Left lobe of liver (tissue), 2 donors: Measurements from ENCODE around the gene PCSK6. TPM values are rescaled to one million over a fixed set of nuclear protein-coding genes. Genes with fewer than 3 reads are reported as not detected.

ENCODE experiments used
- ATAC-seq: fragments of 200-7000 bp; cut with Tn5 transposase; one replicate; pipeline ENCODE4 v1.9.1; 2020; ENCODE audit warnings: mild to moderate bottlenecking, moderate library complexity
- DNase-seq: peaks from one replicate; pipeline ENCODE4 v3.0.0-alpha.2; 2020; ENCODE audit warnings: low spot score
- total RNA-seq: library from RNA; stranded (reverse); gene quantifications from one replicate; pipeline ENCODE4 v1.2.1, GENCODE V29; 2021
- donor health status: DM: no; HTN: no; CAD: no; lungs with moderate emphysema.
- donor health status: DM: no; HTN: yes; CAD: no.

Gene PCSK6
- total RNA-seq, 1 donor from 2014 or later = 180 TPM

DNA sequence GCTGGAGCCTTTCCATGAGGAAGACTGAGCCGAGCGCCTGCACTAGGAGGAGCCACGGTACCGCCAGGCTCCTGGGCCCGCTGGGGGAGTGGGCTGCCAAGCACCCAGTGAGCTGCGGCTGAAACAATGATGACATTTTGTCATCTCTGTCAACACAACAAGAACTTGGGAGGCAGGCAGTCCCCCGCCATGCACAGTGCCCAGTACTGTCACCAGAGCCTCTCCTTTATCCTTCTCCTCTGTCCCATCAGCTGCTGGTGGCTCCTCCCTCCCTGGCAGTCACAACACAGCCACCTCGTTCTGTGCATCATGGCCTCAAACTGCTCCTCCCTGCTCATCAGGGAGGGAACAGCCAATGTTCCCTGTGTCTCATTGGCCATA is 34.0 kb upstream of the PCSK6 start:
- no peak for ATAC-seq
- no peak for DNase-seq

DNA sequence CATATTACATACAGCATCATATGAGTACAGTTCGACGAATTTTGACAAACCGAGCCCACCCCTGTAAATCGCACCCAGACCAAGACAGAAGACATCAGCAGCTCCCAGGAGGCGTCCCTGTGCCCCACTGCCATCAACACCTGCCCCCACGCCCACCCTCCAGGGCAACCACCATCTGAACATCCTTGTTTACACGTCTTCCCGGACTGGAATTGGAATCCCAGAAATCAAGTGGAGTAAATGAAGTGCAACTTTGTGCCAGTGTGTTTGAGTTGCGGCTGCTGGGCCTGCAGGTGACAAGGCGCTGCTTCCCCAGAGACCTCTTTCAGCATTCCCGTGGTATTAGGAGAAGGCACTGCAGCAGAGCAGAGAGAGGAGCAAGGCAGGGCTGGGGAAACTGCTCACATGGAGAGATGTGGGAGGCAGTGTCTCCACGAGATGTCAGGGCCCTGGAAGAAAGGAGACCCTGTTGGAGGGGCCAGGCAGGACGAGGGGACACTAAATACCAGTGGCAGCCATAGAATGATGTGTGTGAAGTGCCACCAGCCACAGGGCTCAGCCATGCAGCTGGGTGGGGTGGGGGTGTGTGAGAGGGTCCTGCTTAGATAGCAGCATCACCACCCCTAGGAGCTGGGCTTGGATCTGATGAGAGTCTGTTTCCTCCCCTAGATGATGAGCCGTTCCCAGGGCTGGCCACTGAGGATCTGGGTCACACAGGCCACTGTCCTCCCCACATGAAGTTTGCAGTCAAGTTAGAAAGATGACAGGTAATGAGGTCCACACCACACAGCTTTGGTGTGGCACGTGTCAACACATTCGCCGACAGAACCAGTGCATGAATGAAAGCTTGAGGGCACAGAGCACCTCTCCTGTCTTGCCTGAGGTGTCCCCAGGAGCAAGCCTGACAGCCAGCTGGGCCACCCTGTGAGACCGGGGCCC is 33.4 kb upstream of the PCSK6 start:
- no peak for ATAC-seq
- DNase-seq = no peak

DNA sequence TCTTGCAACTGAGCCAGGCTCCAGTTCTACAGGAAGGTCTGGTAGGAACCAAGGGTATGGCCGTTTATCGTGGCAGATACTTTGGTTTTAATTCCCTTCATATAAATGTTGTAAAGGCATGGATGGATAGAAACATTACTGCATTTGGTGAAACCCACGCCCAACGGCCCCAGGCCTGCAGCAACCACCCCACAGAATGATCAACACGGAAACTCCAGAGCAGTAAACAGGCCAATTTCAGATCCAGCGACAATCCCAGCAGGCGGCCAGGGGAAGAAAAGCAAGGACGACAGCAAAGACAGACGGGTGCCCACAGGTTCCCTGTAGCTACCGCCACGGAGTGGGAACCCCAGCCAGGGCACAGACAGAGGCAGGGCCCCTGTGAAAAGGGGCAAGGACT is 32.6 kb upstream of the PCSK6 start:
- DNase-seq = no peak
- no peak for ATAC-seq

DNA sequence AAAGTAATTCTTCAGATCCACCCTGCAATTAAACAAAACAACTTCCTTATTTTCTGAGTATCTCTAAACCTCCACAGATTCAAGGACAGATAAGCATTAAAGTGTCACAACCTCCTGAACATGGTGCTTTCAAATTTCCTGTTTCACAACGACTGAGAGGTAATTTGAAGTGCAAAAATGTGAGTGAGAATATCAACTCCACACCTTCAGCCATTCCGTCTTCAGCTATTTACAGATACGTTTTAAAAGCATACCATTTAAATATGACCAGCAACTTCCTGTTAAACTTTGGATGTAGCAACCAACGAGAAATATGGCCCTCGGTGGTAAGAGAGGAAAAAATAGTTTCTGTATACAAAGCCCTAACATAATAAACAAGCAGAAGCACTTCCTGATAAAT is 32.1 kb upstream of the PCSK6 start:
- DNase-seq (no peak), ATAC-seq (no peak)

DNA sequence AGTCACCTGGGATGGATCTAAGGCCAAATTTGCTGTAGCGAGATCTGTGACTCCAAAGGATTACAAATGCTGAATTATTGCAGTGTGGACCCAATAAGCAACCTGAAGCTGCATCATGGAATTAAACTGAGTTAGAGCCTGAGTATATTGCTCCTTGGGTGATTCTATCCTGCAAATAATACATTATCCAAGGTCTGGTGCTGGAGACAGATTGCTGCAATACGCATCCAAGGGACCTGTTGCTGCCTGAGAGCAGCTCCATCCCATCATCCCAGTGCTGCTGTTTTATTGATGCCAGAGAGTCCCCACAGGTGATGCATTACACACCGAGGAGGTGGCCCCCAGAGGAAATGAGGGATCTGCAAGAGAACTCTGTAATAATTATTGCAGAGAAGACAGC is 31.6 kb upstream of the PCSK6 start:
- DNase-seq = no peak
- ATAC-seq = no peak

DNA sequence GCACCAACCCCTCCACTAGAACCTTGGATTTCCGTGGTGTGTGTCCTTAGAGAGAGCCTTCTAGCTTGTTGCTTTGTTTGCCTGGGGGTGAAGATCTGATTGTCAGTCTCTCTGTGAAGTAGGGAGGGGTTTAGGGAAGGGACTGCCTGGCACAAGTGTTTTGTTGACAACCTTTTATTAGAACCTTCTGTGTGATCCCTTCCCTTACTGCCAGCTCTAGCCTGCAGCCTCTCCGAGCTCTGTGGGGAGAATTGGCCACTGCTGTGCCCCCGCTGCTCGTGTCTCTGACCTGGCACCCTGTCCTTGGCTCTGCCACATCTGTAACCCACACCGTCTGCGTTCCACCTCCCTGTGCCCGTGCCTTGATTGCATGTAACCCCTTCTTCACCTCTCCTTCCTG is 30.9 kb upstream of the PCSK6 start:
- ATAC-seq = no peak
- no peak for DNase-seq

DNA sequence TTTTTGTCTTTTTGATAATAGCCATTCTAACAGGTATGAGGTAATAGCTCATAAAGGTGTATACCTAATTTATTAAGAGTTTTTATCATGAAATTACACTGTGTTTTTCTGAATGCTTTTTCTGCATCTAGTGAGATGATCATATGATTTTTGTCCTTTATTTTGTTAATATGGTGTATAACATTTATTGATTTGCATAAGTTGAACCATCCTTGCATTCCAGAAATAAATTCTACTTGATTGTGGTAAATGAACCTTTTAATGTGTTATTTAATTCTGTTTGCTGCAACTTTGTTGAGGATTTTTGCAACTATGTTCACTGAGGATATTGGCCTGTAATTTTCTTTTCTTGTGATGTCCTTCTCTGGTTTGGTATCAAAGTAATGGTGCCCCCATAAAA is 28.0 kb upstream of the PCSK6 start:
- no peak for DNase-seq
- no peak for ATAC-seq

DNA sequence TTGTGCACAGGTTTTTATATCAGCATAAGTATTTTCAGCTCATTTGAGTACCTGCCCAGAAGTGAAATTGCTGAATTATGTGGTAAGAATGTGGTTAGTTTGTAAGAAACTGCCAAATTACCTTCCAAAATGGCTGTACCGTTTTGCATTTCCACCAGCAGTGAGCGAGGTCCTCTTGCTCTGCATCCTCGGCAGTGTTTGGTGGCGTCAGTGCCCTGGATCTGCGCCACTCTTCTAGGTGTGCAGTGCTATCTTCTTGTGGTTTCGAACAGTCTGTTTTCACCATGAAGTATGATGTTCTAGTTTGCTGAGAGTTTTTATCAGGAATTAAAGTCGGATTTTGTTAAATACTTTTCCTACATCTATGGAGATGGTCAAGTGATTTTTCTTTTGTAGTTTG is 24.8 kb upstream of the PCSK6 start:
- no peak for DNase-seq
- no peak for ATAC-seq

DNA sequence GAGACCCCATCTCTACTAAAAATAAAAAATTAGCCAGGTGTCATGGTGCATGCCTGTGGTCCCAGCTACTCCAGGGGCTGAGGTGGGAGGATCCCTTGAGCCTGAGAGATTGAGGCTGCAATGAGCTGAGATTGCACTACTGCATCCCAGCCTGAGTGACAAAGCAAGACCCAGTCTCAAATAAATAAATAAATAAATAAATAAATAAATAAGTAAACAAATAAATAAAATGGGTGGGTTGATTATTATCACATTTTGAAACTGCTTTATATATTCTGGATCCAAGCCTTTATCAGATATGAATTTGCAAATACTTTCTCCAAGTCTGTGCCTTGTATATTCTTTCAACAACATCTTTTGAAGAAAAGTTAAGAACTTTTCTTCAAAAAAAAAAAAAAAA is 22.2 kb upstream of the PCSK6 start:
- no peak for DNase-seq
- ATAC-seq = no peak

DNA sequence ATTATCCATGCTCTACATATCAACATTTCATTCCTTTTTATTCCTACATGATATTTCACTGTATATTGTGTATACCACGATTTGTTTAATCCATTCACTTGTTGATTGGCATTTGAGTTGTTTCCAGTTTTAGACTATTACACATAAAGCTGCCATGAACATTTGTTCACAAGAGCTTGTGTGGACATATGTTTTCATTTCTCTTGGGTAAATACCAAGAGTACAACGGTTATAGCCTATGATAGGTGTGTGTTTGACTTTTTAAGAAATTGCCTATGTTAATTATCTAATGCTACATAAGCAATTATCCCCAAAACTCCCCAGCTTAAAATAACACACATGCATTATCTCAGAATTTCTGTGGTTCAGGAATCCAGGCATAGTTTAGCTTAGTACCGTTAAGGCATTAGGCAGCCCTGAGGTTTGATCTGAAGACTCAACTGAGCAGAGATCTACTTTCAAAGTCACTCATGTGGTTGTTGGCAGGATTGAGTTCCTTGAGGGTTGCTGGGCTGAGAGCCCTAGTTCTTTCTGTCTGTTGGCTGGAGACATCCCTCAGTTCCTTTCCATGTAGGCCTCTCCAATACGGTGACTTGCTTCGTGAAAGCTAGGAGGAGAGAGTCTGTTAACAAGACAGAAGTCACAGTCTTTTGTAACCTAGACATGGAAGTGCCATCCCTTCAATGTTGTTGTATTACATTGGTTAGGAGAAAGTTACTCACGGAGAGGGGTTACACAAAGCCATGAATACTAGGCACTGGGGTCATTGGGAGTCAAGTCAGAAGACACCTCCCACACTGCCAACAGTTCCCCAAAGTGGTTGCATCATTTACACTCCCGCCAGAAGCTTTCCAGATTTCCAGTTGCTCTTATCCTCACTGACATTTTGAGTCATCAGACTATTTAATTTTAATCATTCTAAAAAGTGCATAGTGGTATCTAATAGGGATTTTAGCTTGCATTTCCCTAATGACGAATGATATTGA is 21.0 kb upstream of the PCSK6 start:
- peak; percentile 59 for ATAC-seq
- no peak for DNase-seq

DNA sequence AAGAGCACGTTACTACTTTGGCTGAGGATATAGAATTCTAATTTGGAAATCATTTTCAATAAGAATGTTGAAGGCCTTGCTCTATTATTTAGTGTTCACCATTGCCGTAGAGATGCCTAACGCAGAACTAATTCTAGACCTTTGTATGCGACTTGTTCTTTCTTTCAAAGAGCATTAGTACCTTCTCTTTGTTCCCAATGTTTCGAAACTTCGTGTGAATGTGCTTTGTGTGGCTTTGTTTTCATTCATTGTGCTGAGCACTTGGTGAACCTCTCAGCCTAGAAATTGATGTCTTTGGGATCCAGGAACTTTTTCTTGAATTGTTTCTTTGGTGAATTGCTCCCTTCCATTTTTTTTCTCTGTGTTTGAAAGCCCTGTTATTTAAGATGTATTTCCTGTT is 19.8 kb upstream of the PCSK6 start:
- ATAC-seq = no peak
- no peak for DNase-seq

DNA sequence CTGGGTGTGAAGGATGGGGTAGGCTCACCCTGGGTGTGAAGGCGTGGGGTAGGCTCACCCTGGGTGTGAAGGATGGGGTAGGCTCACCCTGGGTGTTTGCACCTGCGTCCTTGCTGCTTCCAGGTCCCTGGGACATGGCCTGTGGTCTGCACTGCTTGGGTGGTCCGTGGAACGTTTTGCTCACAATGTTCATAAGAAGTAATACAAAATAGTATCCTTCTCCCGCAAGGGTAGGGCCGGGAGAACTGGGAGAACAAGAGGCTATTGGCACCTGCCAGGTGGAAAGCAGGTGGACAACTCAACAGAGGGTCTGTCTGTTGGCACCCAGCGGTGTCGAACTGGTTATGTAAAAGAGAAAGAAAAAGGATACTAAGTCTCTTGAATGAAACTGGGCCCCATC is 17.0 kb upstream of the PCSK6 start:
- ATAC-seq = no peak
- DNase-seq = no peak

DNA sequence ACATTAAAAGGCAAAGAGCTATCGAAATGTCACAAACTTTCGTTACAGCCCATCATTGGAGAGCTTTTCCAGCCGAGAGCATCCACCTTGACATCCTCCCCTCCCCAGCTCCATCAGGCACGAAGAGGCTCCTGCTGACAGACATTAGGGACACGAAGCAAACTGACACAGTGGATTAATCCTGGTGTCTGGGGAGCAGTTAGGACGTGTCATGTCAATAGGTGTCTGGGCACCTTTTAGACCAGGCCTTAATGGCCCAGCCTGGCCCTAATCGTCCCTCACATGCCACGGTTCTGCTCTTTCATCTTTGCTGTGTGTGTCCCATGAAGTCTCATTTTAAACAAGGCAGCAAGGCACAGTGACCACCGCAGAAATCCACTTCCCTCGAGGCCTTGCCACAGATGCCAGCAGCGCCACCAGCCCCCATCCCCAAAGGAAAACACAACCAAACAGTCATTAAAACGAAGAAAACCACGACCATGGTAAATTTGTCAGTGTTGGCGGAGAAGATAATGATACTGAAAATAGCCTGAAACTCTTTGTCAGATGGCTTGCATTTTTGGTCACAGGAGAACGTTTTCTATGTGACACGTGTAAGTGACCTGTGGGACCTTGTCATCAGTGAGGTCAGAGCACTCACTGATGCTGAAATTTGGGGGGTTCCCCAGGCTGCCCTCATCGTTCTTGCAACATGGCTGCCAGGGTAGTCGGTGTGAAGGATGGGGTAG is 16.3 kb upstream of the PCSK6 start:
- DNase-seq (no peak), ATAC-seq (no peak)

DNA sequence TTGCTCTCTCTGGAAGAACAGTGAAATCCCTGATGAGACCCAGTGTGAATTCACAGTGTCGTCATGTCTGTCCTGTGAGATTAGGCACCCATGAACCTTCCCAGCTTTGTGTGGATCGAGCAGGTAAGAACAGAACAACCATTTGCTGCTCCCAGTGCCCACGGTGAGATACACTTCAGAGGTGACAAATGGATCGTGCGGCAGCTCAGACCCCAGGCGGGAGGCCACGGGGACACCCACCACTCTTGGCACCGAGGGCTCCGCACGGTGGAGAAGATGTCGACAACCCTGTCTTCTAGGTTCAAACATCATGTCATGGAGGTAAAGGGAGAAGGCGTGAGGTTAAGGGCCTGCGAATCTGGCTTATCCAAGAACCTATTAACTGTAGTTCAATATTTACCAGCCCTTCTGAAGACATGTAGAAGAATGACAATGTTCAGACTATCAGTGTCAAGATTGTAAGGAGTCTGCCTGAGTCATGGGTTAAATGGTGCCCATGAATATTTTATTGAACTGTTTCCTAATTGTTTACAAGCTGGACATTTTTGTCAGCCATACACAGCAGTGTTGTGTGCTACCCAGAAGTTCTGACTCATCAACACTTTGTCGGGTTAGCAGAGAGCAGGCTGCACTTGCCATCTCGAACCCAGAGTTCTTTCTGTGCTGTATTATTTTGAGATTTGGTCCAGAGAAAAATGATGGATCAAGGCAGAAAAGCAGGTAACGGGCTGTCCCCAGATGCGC is 15.5 kb upstream of the PCSK6 start:
- DNase-seq = no peak
- no peak for ATAC-seq

DNA sequence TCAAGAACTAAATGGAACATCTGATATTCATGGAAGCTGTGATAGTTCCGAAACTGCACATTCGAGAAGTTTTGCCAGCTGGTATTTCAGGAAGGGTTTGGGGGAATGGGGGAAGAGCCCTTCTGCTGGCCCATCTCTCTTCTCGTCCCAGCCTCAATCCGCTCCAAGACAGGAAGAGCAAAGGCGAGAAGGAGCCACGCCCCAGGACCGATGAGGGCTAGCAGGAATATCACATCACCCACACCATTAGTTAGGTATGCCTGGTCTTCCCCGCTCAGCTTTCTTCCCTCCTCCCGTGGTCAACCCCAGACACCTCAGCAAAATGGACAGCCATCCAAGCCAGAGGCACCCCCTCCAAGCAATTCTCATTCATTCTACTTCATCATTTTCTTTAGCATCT is 14.9 kb upstream of the PCSK6 start:
- no peak for ATAC-seq
- no peak for DNase-seq

DNA sequence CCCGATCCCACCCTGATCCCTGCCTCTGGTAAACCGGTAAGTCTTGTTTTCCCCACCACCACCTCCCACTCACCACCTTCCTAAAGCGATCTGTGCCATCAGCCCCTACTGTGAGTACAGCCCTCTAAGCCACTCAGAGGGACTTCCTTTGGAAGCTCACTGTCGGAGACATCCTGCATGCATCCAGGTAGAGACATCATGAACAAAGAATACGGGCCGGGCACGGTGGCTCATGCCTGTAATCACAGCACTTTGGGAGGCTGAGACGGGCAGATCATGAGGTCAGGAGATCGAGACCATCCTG is 13.7 kb upstream of the PCSK6 start:
- ATAC-seq = no peak
- no peak for DNase-seq

DNA sequence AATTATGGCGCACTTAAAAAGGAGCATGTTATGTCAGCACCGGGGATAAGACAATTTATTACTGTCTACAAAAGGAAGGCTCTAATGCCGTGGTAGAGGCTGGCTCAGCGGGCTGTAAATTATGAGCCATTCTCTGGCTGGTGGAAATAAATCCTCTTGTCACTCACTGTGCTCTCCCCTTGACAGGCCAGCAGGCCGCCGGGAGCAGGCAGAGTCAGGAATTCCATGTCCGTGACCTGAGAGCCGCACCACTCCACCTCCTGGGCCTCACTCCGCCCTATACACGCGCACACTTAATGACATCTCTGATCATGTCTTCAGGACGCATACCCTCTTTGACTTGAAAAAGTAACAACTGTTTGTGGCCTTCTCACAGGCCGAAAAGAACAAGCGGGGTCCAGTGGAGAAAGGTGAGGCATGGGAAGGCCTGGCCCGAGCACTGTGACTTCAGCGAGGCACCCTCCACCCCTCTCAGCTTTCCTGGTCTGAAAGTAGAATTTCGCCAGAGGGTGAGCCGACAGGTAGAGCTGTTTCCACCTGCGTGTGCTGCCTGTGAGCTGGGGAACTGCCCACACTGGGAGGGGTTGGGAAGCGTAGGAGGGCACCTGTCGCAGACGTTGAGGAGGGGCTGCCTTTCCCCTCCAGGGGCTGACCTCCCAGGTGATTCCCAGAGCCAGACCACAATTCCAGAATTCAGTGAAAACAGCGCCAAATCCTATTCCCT is 13.2 kb upstream of the PCSK6 start:
- ATAC-seq (no peak), DNase-seq (no peak)

DNA sequence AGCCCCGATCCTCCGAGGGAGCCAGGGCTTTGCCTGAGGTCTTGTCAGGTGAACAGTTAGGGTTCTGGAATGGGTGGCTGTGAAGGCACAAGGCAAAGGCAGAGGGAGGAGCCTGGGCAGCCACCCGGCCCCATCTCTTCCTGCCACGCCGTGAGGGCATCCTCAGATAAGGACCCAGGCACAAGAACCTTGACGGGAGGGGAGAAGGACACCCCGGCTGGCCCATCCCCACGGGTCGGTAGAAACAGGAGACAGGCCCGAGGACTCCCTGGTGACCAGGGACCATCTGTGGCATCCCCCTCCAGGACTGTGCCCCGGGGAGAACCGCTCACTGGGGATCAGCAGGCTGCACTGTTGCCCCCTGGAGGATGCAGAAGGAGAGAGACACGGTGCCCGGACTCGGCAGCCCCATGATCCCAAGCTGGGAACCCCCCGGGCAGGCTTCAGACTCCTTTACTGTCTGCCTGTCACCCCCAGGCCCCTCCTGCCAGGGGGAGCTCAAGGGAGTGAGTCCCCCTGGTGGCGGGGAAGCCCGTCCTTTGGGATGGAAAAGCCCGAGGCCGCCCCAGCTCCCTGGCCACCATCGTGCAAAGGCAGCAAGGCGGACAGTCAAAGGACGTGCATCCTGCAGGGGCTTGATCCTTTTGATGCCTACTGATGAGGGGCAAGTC is 12.3 kb upstream of the PCSK6 start:
- DNase-seq = no peak
- ATAC-seq = no peak

DNA sequence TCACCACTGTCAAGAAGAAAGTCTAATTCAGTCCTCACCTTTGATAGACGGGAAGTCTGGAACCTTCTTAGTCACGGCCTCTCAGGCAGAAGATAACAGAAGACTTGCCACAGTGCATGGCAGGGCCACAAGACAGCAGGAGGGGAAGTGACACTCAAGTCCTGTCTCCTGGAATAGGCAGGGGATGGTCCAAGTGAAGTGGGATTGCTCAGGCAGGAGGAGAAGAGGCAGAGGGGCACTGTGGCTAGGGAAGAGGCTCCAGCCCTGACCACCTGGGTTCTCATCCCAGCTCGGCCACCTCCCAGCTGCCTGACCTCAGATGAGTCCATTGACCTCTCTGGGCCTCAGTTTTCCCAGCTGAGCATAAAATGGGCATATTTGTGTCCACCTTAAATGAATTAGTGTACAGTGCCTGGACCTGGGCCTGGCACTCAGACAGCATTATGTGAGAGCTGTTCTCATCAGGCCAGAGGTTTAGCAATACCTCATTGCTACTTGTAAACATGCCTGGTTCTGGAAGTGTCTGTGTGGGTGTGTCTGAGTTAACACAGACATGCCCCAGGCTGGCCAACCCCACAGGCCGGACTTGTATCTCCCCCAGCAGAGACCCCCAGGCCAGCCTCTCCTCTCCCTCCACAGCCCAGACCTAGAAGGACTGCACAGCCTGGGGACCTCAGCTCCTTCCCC is 11.5 kb upstream of the PCSK6 start:
- DNase-seq = no peak
- peak; percentile 54 for ATAC-seq
